Trophoblast cell (in vitro differentiated cells and primary cell): ENCODE results near the gene HIPK2.

ENCODE experiments used
- DNase-seq, 2 donors: peaks; one replicate each; pipeline ENCODE4 v3.0.0-alpha.2; 2016
- H2AFZ ChIP-seq: 2 replicates; pipeline ENCODE4 v1.6.1; 2013; ENCODE audit warnings: low read length, moderate library complexity, mild to moderate bottlenecking; ENCODE audit not compliant: insufficient read depth, poor library complexity
- H2AK5ac ChIP-seq: 2 replicates; pipeline ENCODE4 v1.6.1; 2013; ENCODE audit warnings: mild to moderate bottlenecking, low read length
- H2BK120ac ChIP-seq: 2 replicates; pipeline ENCODE4 v1.6.1; 2013; ENCODE audit warnings: low read length, mild to moderate bottlenecking, moderate library complexity; ENCODE audit not compliant: insufficient read depth, poor library complexity
- H2BK12ac ChIP-seq: 2 replicates; pipeline ENCODE4 v1.6.1; 2013; ENCODE audit warnings: mild to moderate bottlenecking, low read length, moderate library complexity
- H2BK5ac ChIP-seq: 2 replicates; pipeline ENCODE4 v1.6.1; 2013; ENCODE audit warnings: low read length, low read depth, moderate library complexity, mild to moderate bottlenecking; ENCODE audit not compliant: poor library complexity
- H3K14ac ChIP-seq: 2 replicates; pipeline ENCODE4 v1.6.1; 2013; ENCODE audit warnings: mild to moderate bottlenecking, low read length
- H3K18ac ChIP-seq: 2 replicates; pipeline ENCODE4 v1.6.1; 2013; ENCODE audit warnings: mild to moderate bottlenecking, low read length
- H3K23ac ChIP-seq: 2 replicates; pipeline ENCODE4 v1.6.1; 2013; ENCODE audit warnings: low read length
- H3K27ac ChIP-seq: 2 replicates; pipeline ENCODE4 v1.5.1; 2013; ENCODE audit warnings: low read depth, mild to moderate bottlenecking, inconsistent platforms, low read length, moderate library complexity
- H3K27me3 ChIP-seq: 2 replicates; pipeline ENCODE4 v1.6.1; 2013; ENCODE audit warnings: inconsistent platforms, mild to moderate bottlenecking, low read length, moderate library complexity; ENCODE audit not compliant: insufficient read depth
- H3K36me3 ChIP-seq, 2 experiments: 1 replicate in 1 of 2; 2 replicates in 1 of 2; pipeline ENCODE4 v1.6.1; 2013; ENCODE audit warnings: low read length in 2 of 2, mild to moderate bottlenecking in 2 of 2, moderate library complexity in 1 of 2; ENCODE audit not compliant: insufficient read depth in 2 of 2, control insufficient read depth in 1 of 2
- H3K4ac ChIP-seq: 2 replicates; pipeline ENCODE4 v1.6.1; 2013; ENCODE audit warnings: low read depth, mild to moderate bottlenecking, low read length, moderate library complexity
- H3K4me1 ChIP-seq, 2 experiments: 1 replicate in 1 of 2; 2 replicates in 1 of 2; pipeline ENCODE4 v1.6.1; 2013; ENCODE audit warnings: low read length in 2 of 2, mild to moderate bottlenecking in 2 of 2, moderate library complexity in 1 of 2; ENCODE audit not compliant: insufficient read depth in 2 of 2, control insufficient read depth in 1 of 2
- H3K4me2 ChIP-seq: 2 replicates; pipeline ENCODE4 v1.6.1; 2013; ENCODE audit warnings: inconsistent platforms, mild to moderate bottlenecking, low read length, moderate library complexity
- H3K4me3 ChIP-seq: 2 replicates; pipeline ENCODE4 v1.5.1; 2013; ENCODE audit warnings: mild to moderate bottlenecking, low read depth, low read length, inconsistent platforms
- H3K79me1 ChIP-seq: one replicate; pipeline ENCODE4 v1.6.1; 2013; ENCODE audit warnings: low read length
- H3K79me2 ChIP-seq: 2 replicates; pipeline ENCODE4 v1.6.1; 2013; ENCODE audit warnings: low read length, mild to moderate bottlenecking; ENCODE audit not compliant: control insufficient read depth, insufficient read depth, poor library complexity
- H3K9ac ChIP-seq: 2 replicates; pipeline ENCODE4 v1.6.1; 2013; ENCODE audit warnings: mild to moderate bottlenecking, low read length
- H3K9me3 ChIP-seq: 2 replicates; pipeline ENCODE4 v1.6.1; 2013; ENCODE audit warnings: low read depth, mild to moderate bottlenecking, control low read depth, inconsistent platforms, low read length; ENCODE audit not compliant: insufficient read depth
- H4K12ac ChIP-seq: 2 replicates; pipeline ENCODE4 v1.6.1; 2013; ENCODE audit warnings: low read depth, mild to moderate bottlenecking, low read length, moderate library complexity
- H4K8ac ChIP-seq: 2 replicates; pipeline ENCODE4 v1.6.1; 2013; ENCODE audit warnings: low read depth, mild to moderate bottlenecking, low read length, moderate library complexity
- H4K91ac ChIP-seq: one replicate; pipeline ENCODE4 v1.6.1; 2013; ENCODE audit warnings: low read depth, mild to moderate bottlenecking, low read length, moderate library complexity
- WGBS: extraction: QIAGEN DNeasy Blood & Tissue Kit; methylation state at CpG from one replicate; pipeline ENCODE4 v1.1.7; 2013; ENCODE audit warnings: missing lambda C conversion rate; ENCODE audit not compliant: insufficient read length, insufficient coverage; ENCODE audit errors: extremely low coverage; 5-methylcytosine and 5-hydroxymethylcytosine counted together

Gene HIPK2

GRCh38 chr7:139695588-139695987 is 82.2 kb downstream of the HIPK2 start:
- no peak overlapping the region for H2BK12ac ChIP-seq
- H3K9ac ChIP-seq: no peak overlapping the region
- peaks cover 2% of the 10 kb centered on the region for H3K9me3 ChIP-seq
- H3K4me2 ChIP-seq: no peak overlapping the region
- H3K23ac ChIP-seq: no peak overlapping the region
- H4K8ac ChIP-seq: no peak overlapping the region
- no peaks in the 10 kb centered on the region for H3K27me3 ChIP-seq
- no peaks in the 10 kb centered on the region for H3K79me2 ChIP-seq
- no peak for DNase-seq
- no peak overlapping the region for H2AK5ac ChIP-seq
- no peak overlapping the region for H3K18ac ChIP-seq
- H2BK5ac ChIP-seq: no peak overlapping the region
- no peaks in the 10 kb centered on the region for H3K79me1 ChIP-seq
- no peak overlapping the region for H4K12ac ChIP-seq
- H3K36me3 ChIP-seq: no peaks in the 10 kb centered on the region
- no peak overlapping the region for H3K27ac ChIP-seq
- no peak overlapping the region for H2AFZ ChIP-seq
- no CpG with 5 or more reads among the region's 1 CpG for WGBS
- no peak overlapping the region for H3K4me3 ChIP-seq
- no peaks in the 10 kb centered on the region for H3K4me1 ChIP-seq
- H3K4ac ChIP-seq: no peak overlapping the region
- no peak overlapping the region for H3K14ac ChIP-seq
- H2BK120ac ChIP-seq: no peak overlapping the region
- no peak overlapping the region for H4K91ac ChIP-seq

DNA sequence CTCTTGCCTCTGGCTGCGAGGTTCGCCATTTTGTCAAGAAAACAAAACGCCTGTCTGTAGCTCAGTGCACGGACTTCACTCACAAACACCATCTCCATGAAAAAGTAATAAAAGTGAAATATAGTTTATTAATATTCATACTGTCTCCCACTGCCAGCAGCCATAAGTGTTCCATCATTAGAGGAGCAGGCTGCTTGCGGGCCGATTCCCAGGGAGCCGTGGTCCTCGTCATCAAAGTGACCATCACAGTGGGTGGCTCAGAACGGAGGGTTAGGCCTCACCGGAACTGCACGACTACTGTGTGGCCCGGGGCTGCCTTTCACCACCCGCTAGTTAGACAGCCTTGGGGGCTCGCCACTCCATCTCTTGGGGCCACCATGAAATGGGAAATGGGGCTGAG is 82.7 kb downstream of the HIPK2 start:
- Histone ChIP-seq H3K36me3 (no peaks in the 10 kb centered on the region), H3K4me1 (no peaks in the 10 kb centered on the region), H4K12ac (no peak overlapping the region), H3K9ac (no peak overlapping the region), H3K9me3 (peaks cover 2% of the 10 kb centered on the region), H3K18ac (no peak overlapping the region), H3K4me2 (no peak overlapping the region), H2AK5ac (no peak overlapping the region), H4K8ac (no peak overlapping the region), H3K79me1 (no peaks in the 10 kb centered on the region), H2BK120ac (no peak overlapping the region), H4K91ac (no peak overlapping the region), H3K79me2 (no peaks in the 10 kb centered on the region), H3K27me3 (no peaks in the 10 kb centered on the region), H2BK12ac (no peak overlapping the region), H2BK5ac (no peak overlapping the region), H3K4ac (no peak overlapping the region), H2AFZ (no peak overlapping the region), H3K4me3 (no peak overlapping the region), H3K23ac (no peak overlapping the region), H3K27ac (no peak overlapping the region), H3K14ac (no peak overlapping the region)
- no CpG with 5 or more reads among the region's 14 CpGs for WGBS
- no peak for DNase-seq

GRCh38 chr7:139694389-139694676 is 83.5 kb downstream of the HIPK2 start:
- Histone ChIP-seq H3K36me3 (no peaks in the 10 kb centered on the region), H3K23ac (no peak overlapping the region), H3K4me3 (no peak overlapping the region), H3K9ac (no peak overlapping the region), H3K14ac (no peak overlapping the region), H3K27me3 (no peaks in the 10 kb centered on the region), H2BK5ac (no peak overlapping the region), H2BK12ac (no peak overlapping the region), H3K18ac (no peak overlapping the region), H2AK5ac (no peak overlapping the region), H3K9me3 (peaks cover 2% of the 10 kb centered on the region), H2BK120ac (no peak overlapping the region), H3K79me2 (no peaks in the 10 kb centered on the region), H3K4me2 (no peak overlapping the region), H4K12ac (no peak overlapping the region), H4K8ac (no peak overlapping the region), H3K4ac (no peak overlapping the region), H3K79me1 (no peaks in the 10 kb centered on the region), H2AFZ (no peak overlapping the region), H3K4me1 (no peaks in the 10 kb centered on the region), H4K91ac (no peak overlapping the region), H3K27ac (no peak overlapping the region)
- whole genome bisulfite sequencing: no CpG with 5 or more reads among the region's 8 CpGs
- no peak for DNase-seq

- no peak for DNase-seq
- Histone ChIP-seq H2AK5ac (no peak overlapping the region), H2BK120ac (no peak overlapping the region), H3K18ac (no peak overlapping the region), H3K79me1 (no peaks in the 10 kb centered on the region), H3K79me2 (no peaks in the 10 kb centered on the region), H3K9me3 (peaks cover 2% of the 10 kb centered on the region), H2BK12ac (no peak overlapping the region), H3K4me3 (no peak overlapping the region), H3K27ac (no peak overlapping the region), H3K27me3 (no peaks in the 10 kb centered on the region), H2BK5ac (no peak overlapping the region), H3K23ac (no peak overlapping the region), H3K4me2 (no peak overlapping the region), H3K14ac (no peak overlapping the region), H3K4ac (no peak overlapping the region), H3K36me3 (no peaks in the 10 kb centered on the region), H4K8ac (no peak overlapping the region), H3K4me1 (no peaks in the 10 kb centered on the region), H3K9ac (no peak overlapping the region), H2AFZ (no peak overlapping the region), H4K91ac (no peak overlapping the region), H4K12ac (no peak overlapping the region)
- WGBS: no CpG with 5 or more reads among the region's 8 CpGs
Measured at GRCh38 chr7:139693651-139694388, 84.0 kb downstream of the HIPK2 start.
